Measurements from ENCODE around the gene DNPH1.

Gene DNPH1

DNA sequence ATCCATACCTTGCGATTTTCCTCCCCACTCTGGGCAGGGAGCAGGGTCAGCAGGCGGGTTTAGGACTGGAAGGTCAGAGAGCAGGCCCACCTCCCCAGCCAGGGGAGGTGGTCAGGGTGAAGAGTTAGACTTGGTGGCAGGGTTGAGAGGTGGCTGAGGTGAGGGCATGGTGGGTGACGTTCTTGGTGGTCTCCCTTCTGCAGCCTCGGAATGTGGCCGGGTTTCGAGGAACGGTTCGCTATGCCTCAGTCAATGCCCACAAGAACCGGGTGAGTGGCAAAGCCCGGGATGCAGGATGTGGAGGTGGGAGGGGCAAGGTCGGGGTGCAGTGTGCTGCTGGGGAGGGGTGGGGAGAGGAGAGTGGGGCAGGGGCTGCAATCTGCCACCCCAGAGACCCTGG lies 25.6 kb upstream of the DNPH1 start:
- H3K4me1 ChIP-seq (ENCODE audit: insufficient read depth, low read length, severe bottlenecking), result no peaks in the 10 kb centered on the region
- H3K36me3 ChIP-seq (ENCODE audit: insufficient read depth, low read length), result no peaks in the 10 kb centered on the region
- no peaks in the 10 kb centered on the region for H3K79me2 ChIP-seq (ENCODE audit: insufficient read depth, low read length)
- no peaks in the 10 kb centered on the region for H3K9me3 ChIP-seq (ENCODE audit: low read length)
- TF ChIP-seq CTCF (IDR thresholded peaks at IDR 0.05; ENCODE audit: low read length) (no peak), EZH2 (IDR thresholded peaks at IDR 0.05; ENCODE audit: borderline replicate concordance, low read length) (no peak)
- H3K9me2 ChIP-seq (ENCODE audit: low read depth, low read length), result no peaks in the 10 kb centered on the region
- H3F3A ChIP-seq (ENCODE audit: insufficient read depth, low read length), result no peaks in the 10 kb centered on the region
- H3K27ac ChIP-seq (ENCODE audit: low read depth, low read length, poor library complexity, severe bottlenecking), result no peak overlapping the region
- peaks cover 10% of the 10 kb centered on the region; the same call in 1 of the 2 replicates for H3K27me3 ChIP-seq (ENCODE audit: insufficient read depth, low read length)
- H4K20me1 ChIP-seq (ENCODE audit: insufficient read depth, low read length), result no peaks in the 10 kb centered on the region
- H3K4me3 ChIP-seq (ENCODE audit: low read depth, low read length, poor library complexity, severe bottlenecking), result no peak overlapping the region
- H3K9ac ChIP-seq (ENCODE audit: low read length), result no peak overlapping the region
- no peak overlapping the region for H3K4me2 ChIP-seq (ENCODE audit: low read length)
- H2AFZ ChIP-seq (ENCODE audit: low read length), result no peak overlapping the region

DNA sequence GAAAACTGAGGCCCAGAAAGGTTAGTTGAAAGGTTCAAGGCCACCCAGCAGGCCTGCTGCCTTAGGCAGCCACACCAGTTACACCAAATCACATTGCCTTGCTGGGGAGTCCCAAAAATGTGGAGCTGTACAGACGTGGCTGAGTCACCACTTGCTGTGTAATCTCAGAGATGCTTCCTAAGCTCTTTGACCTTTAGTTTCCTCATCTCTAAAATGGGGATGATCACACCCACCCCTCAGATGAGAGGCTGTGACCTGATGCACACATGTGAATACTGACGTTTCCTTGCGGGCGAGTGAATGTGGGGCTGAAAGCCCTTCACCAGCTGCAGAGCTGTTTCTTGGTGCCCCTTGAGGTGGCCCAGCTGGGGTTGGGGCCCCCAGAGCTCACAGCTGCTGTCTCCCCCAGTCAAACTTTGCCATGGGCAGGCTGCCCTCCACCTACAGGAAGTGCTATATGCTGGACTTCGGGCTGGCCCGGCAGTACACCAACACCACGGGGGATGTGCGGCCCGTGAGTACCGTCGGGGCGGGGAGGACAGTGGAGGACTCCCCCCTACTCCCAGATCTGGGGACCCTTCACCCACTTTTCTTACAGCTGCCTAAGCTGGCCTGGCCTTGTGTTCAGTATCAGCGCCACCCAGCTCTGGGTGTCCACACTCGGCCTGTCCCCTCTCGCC lies 25.0 kb upstream of the DNPH1 start:
- Histone ChIP-seq H3K4me3 (ENCODE audit: low read depth, low read length, poor library complexity, severe bottlenecking) (no peak overlapping the region), H3K4me1 (ENCODE audit: insufficient read depth, low read length, severe bottlenecking) (no peaks in the 10 kb centered on the region), H3K9ac (ENCODE audit: low read length) (no peak overlapping the region), H2AFZ (ENCODE audit: low read length) (no peak overlapping the region), H3K9me3 (ENCODE audit: low read length) (no peaks in the 10 kb centered on the region), H3K9me2 (ENCODE audit: low read depth, low read length) (no peaks in the 10 kb centered on the region), H3K27me3 (ENCODE audit: insufficient read depth, low read length) (peaks cover 10% of the 10 kb centered on the region; the same call in 1 of the 2 replicates), H3K27ac (ENCODE audit: low read depth, low read length, poor library complexity, severe bottlenecking) (no peak overlapping the region), H3K36me3 (ENCODE audit: insufficient read depth, low read length) (no peaks in the 10 kb centered on the region), H3K4me2 (ENCODE audit: low read length) (no peak overlapping the region), H3F3A (ENCODE audit: insufficient read depth, low read length) (no peaks in the 10 kb centered on the region), H3K79me2 (ENCODE audit: insufficient read depth, low read length) (no peaks in the 10 kb centered on the region), H4K20me1 (ENCODE audit: insufficient read depth, low read length) (no peaks in the 10 kb centered on the region)
- no peak for TF ChIP-seq CTCF (IDR thresholded peaks at IDR 0.05; ENCODE audit: low read length)
- no peak for TF ChIP-seq EZH2 (IDR thresholded peaks at IDR 0.05; ENCODE audit: borderline replicate concordance, low read length)

DNA sequence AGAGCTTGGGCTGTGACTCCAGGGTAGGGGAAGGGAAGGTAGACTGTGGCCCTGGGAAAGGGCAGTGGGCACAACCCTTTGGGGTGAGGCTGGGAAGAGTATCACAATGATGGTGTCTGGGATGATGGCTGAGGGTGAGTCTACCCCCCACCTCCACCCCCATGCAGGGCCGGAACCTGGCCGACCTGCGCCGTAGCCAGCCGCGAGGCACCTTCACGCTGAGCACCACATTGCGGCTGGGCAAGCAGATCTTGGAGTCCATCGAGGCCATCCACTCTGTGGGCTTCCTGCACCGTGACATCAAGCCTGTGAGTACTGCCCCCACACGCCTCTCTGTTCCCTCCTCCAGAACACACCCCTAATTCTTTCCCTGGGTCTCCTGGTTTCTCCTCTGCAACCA lies 24.1 kb upstream of the DNPH1 start:
- Histone ChIP-seq H3K4me1 (ENCODE audit: insufficient read depth, low read length, severe bottlenecking) (no peaks in the 10 kb centered on the region), H3K79me2 (ENCODE audit: insufficient read depth, low read length) (no peaks in the 10 kb centered on the region), H4K20me1 (ENCODE audit: insufficient read depth, low read length) (no peaks in the 10 kb centered on the region), H3F3A (ENCODE audit: insufficient read depth, low read length) (no peaks in the 10 kb centered on the region), H3K9me3 (ENCODE audit: low read length) (no peaks in the 10 kb centered on the region), H3K27ac (ENCODE audit: low read depth, low read length, poor library complexity, severe bottlenecking) (no peak overlapping the region), H2AFZ (ENCODE audit: low read length) (no peak overlapping the region), H3K4me3 (ENCODE audit: low read depth, low read length, poor library complexity, severe bottlenecking) (no peak overlapping the region), H3K36me3 (ENCODE audit: insufficient read depth, low read length) (no peaks in the 10 kb centered on the region), H3K4me2 (ENCODE audit: low read length) (no peak overlapping the region), H3K9me2 (ENCODE audit: low read depth, low read length) (no peaks in the 10 kb centered on the region), H3K27me3 (ENCODE audit: insufficient read depth, low read length) (peaks cover 10% of the 10 kb centered on the region; the same call in 1 of the 2 replicates), H3K9ac (ENCODE audit: low read length) (no peak overlapping the region)
- TF ChIP-seq CTCF (IDR thresholded peaks at IDR 0.05; ENCODE audit: low read length), result no peak
- TF ChIP-seq EZH2 (IDR thresholded peaks at IDR 0.05; ENCODE audit: borderline replicate concordance, low read length), result no peak

Measured in OCI-LY1 (cell line).